HepG2 (cell line): Measurements from ENCODE around the gene SLC13A3. TPM values are rescaled to one million over a fixed set of nuclear protein-coding genes. Genes with fewer than 3 reads are reported as not detected.

ENCODE experiments used
- ARNT2 ChIP-seq: sonication (generic); formaldehyde crosslinking; IDR thresholded peaks from 2 replicates; pipeline ENCODE4 v1.8.0; 2022; ENCODE audit warnings: mild to moderate bottlenecking, low read depth, missing genetic modification reagents, moderate library complexity
- CAMTA2 ChIP-seq: sonication (generic); formaldehyde crosslinking; IDR thresholded peaks from 2 replicates; pipeline ENCODE4 v1.4.0; 2020; ENCODE audit warnings: mild to moderate bottlenecking, missing genetic modification reagents, borderline replicate concordance
- CENPX ChIP-seq: sonication (generic); formaldehyde crosslinking; IDR thresholded peaks from 2 replicates; pipeline ENCODE4 v1.9.0; 2021; ENCODE audit warnings: mild to moderate bottlenecking, missing genetic modification reagents, moderate library complexity
- HDAC1 ChIP-seq: sonication (generic); formaldehyde crosslinking; IDR thresholded peaks from 2 replicates; pipeline ENCODE4 v1.5.1; 2020; ENCODE audit warnings: mild to moderate bottlenecking, missing genetic modification reagents
- KDM5A ChIP-seq: fragments of 200-600 bp; sonication (generic); IDR thresholded peaks from 2 replicates; pipeline ENCODE4 v1.7.0; 2018; ENCODE audit warnings: antibody characterized with exemption, mild to moderate bottlenecking, low read length, borderline replicate concordance
- MZF1 ChIP-seq: sonication (generic); formaldehyde crosslinking; IDR thresholded peaks from 2 replicates; pipeline ENCODE4 v1.8.1; 2023; ENCODE audit warnings: mild to moderate bottlenecking, missing genetic modification reagents, borderline replicate concordance
- NBN ChIP-seq: fragments of 450-650 bp; conservative IDR thresholded peaks from 2 replicates; pipeline ENCODE4 v1.6.1; 2017
- PCBP2 ChIP-seq: fragments of 200-400 bp; formaldehyde crosslinking; optimal IDR thresholded peaks from 2 replicates; pipeline ENCODE3; 2018; ENCODE audit warnings: low read length, low read depth; ENCODE audit not compliant: poor library complexity, severe bottlenecking
- SP5 ChIP-seq: IDR thresholded peaks from 2 replicates; pipeline ENCODE4 v1.6.1; 2016; ENCODE audit warnings: low read depth, borderline replicate concordance
- U2AF1 ChIP-seq: fragments of 200-400 bp; formaldehyde crosslinking; optimal IDR thresholded peaks from 2 replicates; pipeline ENCODE3; 2017; ENCODE audit warnings: mild to moderate bottlenecking, low read depth, low read length
- ZNF30 ChIP-seq: sonication (generic); formaldehyde crosslinking; IDR thresholded peaks from 2 replicates; pipeline ENCODE4 v1.5.0; 2020; ENCODE audit warnings: mild to moderate bottlenecking, missing genetic modification reagents
- ZNF337 ChIP-seq: sonication (generic); formaldehyde crosslinking; IDR thresholded peaks from 2 replicates; pipeline ENCODE4 v1.5.1; 2020; ENCODE audit warnings: missing genetic modification reagents, low read depth, mild to moderate bottlenecking, borderline replicate concordance
- ZNF644 ChIP-seq: IDR thresholded peaks from 2 replicates; pipeline ENCODE4 v1.6.1; 2016; ENCODE audit warnings: low read depth
- ZNF773 ChIP-seq: sonication (generic); formaldehyde crosslinking; IDR thresholded peaks from 2 replicates; pipeline ENCODE4 v1.4.0; 2020; ENCODE audit warnings: missing genetic modification reagents, borderline replicate concordance
- polyA plus RNA-seq, 8 experiments: library from polyadenylated mRNA; depleted of rRNA in 3 of 8; stranded (reverse) in 7 of 8; unstranded in 1 of 8; fragments of >200 nt; fragmentation: Illumina TruSeq in 4 of 8; extraction: Trizol in 4 of 8; gene quantifications; 2 replicates each; pipeline versions ENCODE4 v1.2.1 to v1.2.3, GENCODE V29; 2011 to 2016; ENCODE audit warnings: low read depth in 4 of 8, missing spikeins in 1 of 8, mixed read lengths in 1 of 8; ENCODE audit not compliant: insufficient read depth in 1 of 8
- total RNA-seq, 5 experiments: library from RNA; depleted of rRNA; stranded (reverse); fragments of >200 nt; fragmentation: Illumina TruSeq; extraction: Trizol; gene quantifications; 2 replicates each; pipeline ENCODE4 v1.2.3, GENCODE V29; 2016; ENCODE audit warnings: low read depth in 1 of 5
- TF ChIP-seq, protein P1 (sequence below): sonication (generic); formaldehyde crosslinking; IDR thresholded peaks from 2 replicates; pipeline ENCODE4 v1.4.0; 2020; ENCODE audit warnings: missing genetic modification reagents
- TF ChIP-seq, protein P2 (sequence below): sonication (generic); formaldehyde crosslinking; IDR thresholded peaks from 2 replicates; pipeline ENCODE4 v1.8.0; 2022; ENCODE audit warnings: mild to moderate bottlenecking, missing genetic modification reagents
- TF ChIP-seq, protein P3 (sequence below), 2 experiments: sonication (generic) in 1 of 2; formaldehyde crosslinking in 1 of 2; IDR thresholded peaks; 2 replicates each; pipeline versions ENCODE4 v1.6.1 to v1.9.0; 2014 to 2022; ENCODE audit warnings: antibody characterized with exemption in 1 of 2, borderline replicate concordance in 1 of 2, inconsistent platforms in 1 of 2, low read depth in 1 of 2, missing genetic modification reagents in 1 of 2

SLC13A3 gene
- total and polyA plus RNA-seq, 2 of the 13 experiments (the other 11 are each of a cell fraction or from before 2014, with no cell fraction given): 66.5 to 76.0 TPM

DNA sequence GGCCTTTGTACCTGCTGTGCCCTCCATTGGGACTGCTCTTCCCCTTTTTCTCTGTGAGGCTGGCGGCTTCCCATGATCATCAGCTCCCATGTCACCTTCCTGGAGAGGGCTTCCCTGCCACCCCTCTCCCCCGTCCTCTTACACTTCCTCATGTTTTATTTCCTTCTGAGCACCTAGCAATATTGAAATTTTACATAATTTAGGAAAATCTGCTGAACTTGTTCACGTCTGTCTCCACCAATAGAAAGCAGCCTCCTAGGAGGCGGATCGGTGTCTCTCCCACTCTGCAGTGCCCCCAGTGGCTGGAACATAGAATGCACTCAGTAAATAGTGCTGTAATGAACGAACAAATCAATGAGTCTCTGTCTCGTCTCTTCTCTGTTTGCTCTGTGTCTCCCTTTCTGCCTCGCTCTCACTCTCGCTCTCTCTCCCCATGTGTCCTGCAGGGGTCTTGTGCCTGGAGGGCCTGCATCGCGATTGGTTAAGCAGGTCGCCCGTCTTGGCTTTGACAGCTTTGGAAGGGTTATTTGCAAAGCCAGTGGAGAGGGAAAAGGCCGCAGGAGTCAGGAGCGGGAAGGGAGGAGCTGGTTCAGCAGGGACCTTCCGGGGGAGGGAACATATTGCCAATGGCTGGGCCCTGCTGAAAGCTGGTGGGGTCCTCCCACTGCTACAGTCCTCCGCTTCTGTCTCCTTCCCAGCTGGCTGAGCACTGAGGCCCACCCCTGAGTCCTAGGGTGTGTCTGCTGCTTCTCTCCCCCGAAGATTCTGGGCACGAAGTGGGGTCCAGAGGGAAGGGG lies 88.7 kb downstream of the SLC13A3 start (continued):
- TF ChIP-seq, protein P1, sequence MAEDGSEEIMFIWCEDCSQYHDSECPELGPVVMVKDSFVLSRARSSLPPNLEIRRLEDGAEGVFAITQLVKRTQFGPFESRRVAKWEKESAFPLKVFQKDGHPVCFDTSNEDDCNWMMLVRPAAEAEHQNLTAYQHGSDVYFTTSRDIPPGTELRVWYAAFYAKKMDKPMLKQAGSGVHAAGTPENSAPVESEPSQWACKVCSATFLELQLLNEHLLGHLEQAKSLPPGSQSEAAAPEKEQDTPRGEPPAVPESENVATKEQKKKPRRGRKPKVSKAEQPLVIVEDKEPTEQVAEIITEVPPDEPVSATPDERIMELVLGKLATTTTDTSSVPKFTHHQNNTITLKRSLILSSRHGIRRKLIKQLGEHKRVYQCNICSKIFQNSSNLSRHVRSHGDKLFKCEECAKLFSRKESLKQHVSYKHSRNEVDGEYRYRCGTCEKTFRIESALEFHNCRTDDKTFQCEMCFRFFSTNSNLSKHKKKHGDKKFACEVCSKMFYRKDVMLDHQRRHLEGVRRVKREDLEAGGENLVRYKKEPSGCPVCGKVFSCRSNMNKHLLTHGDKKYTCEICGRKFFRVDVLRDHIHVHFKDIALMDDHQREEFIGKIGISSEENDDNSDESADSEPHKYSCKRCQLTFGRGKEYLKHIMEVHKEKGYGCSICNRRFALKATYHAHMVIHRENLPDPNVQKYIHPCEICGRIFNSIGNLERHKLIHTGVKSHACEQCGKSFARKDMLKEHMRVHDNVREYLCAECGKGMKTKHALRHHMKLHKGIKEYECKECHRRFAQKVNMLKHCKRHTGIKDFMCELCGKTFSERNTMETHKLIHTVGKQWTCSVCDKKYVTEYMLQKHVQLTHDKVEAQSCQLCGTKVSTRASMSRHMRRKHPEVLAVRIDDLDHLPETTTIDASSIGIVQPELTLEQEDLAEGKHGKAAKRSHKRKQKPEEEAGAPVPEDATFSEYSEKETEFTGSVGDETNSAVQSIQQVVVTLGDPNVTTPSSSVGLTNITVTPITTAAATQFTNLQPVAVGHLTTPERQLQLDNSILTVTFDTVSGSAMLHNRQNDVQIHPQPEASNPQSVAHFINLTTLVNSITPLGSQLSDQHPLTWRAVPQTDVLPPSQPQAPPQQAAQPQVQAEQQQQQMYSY (CRISPR knock-in tag): no peak
- TF ChIP-seq ARNT2 (CRISPR knock-in tag) (peak; percentile 69; the same call in 1 of the 2 replicates), ZNF773 (CRISPR knock-in tag) (0 out of 2 replicates have a peak, but pooled peaks have one; percentile 63), SP5 (CRISPR knock-in tag) (peak; percentile 57; the same call in 1 of the 2 replicates), ZNF644 (CRISPR knock-in tag) (no peak), KDM5A (no peak), NBN (no peak), CAMTA2 (CRISPR knock-in tag) (no peak; the same call in 1 of the 2 replicates), MZF1 (0 out of 2 replicates have a peak, but pooled peaks have one; percentile 14), CENPX (CRISPR knock-in tag) (no peak), U2AF1 (no peak), ZNF30 (CRISPR knock-in tag) (no peak), HDAC1 (CRISPR knock-in tag) (peak; percentile 63; the same call in 1 of the 2 replicates), ZNF337 (CRISPR knock-in tag) (no peak), PCBP2 (no peak)
- TF ChIP-seq, protein P2, sequence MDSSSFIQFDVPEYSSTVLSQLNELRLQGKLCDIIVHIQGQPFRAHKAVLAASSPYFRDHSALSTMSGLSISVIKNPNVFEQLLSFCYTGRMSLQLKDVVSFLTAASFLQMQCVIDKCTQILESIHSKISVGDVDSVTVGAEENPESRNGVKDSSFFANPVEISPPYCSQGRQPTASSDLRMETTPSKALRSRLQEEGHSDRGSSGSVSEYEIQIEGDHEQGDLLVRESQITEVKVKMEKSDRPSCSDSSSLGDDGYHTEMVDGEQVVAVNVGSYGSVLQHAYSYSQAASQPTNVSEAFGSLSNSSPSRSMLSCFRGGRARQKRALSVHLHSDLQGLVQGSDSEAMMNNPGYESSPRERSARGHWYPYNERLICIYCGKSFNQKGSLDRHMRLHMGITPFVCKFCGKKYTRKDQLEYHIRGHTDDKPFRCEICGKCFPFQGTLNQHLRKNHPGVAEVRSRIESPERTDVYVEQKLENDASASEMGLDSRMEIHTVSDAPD: peak; percentile 43; the same call in 1 of the 2 replicates
- TF ChIP-seq, protein P3, sequence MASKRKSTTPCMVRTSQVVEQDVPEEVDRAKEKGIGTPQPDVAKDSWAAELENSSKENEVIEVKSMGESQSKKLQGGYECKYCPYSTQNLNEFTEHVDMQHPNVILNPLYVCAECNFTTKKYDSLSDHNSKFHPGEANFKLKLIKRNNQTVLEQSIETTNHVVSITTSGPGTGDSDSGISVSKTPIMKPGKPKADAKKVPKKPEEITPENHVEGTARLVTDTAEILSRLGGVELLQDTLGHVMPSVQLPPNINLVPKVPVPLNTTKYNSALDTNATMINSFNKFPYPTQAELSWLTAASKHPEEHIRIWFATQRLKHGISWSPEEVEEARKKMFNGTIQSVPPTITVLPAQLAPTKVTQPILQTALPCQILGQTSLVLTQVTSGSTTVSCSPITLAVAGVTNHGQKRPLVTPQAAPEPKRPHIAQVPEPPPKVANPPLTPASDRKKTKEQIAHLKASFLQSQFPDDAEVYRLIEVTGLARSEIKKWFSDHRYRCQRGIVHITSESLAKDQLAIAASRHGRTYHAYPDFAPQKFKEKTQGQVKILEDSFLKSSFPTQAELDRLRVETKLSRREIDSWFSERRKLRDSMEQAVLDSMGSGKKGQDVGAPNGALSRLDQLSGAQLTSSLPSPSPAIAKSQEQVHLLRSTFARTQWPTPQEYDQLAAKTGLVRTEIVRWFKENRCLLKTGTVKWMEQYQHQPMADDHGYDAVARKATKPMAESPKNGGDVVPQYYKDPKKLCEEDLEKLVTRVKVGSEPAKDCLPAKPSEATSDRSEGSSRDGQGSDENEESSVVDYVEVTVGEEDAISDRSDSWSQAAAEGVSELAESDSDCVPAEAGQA (IDR thresholded peaks at IDR 0.05; ENCODE audit: low read depth): no peak
- TF ChIP-seq, protein P3 (CRISPR knock-in tag; IDR thresholded peaks at IDR 0.05; ENCODE audit: borderline replicate concordance): no peak; the same call in 1 of the 2 replicates
